Liver (tissue), 3 donors: Measurements from ENCODE around the gene ABCC1.

Source experiments
- FOXA2 ChIP-seq: IDR thresholded peaks from 2 replicates; pipeline ENCODE4 v1.6.1; 2016; ENCODE audit warnings: antibody characterized with exemption
- GABPA ChIP-seq, 2 donors: IDR thresholded peaks in 1 of 2; conservative IDR thresholded peaks in 1 of 2; 2 replicates each; pipeline ENCODE4 v1.6.1; 2016; ENCODE audit warnings: antibody characterized with exemption in 2 of 2, mild to moderate bottlenecking in 1 of 2, moderate library complexity in 1 of 2
- JUND ChIP-seq, 2 donors: IDR thresholded peaks; 2 replicates each; pipeline ENCODE4 v1.6.1; 2016; ENCODE audit warnings: antibody characterized with exemption in 2 of 2
- RAD21 ChIP-seq, 2 donors: IDR thresholded peaks; 2 replicates each; pipeline ENCODE4 v1.6.1; 2016; ENCODE audit warnings: antibody characterized with exemption in 2 of 2, mild to moderate bottlenecking in 2 of 2
- SP1 ChIP-seq: IDR thresholded peaks from 2 replicates; pipeline ENCODE4 v1.6.1; 2018; ENCODE audit warnings: antibody characterized with exemption, mild to moderate bottlenecking
- TAF1 ChIP-seq: conservative IDR thresholded peaks from 2 replicates; pipeline ENCODE4 v1.6.1; 2016; ENCODE audit warnings: antibody characterized with exemption, mild to moderate bottlenecking
- TF ChIP-seq, protein P1 (sequence below): IDR thresholded peaks from 2 replicates; pipeline ENCODE4 v1.6.1; 2016; ENCODE audit warnings: antibody characterized with exemption
- TF ChIP-seq, protein P2 (sequence below): fragments of 150-350 bp; IDR thresholded peaks from 2 replicates; pipeline ENCODE4 v1.5.1; 2017; ENCODE audit warnings: improper control_type of control experiment, low read depth, low read length; ENCODE audit not compliant: missing input control
- TF ChIP-seq, protein P3 (sequence below): IDR thresholded peaks from 2 replicates; pipeline ENCODE4 v1.6.1; 2016; ENCODE audit warnings: antibody characterized with exemption
- TF ChIP-seq, protein P4 (sequence below): IDR thresholded peaks from 2 replicates; pipeline ENCODE4 v1.6.1; 2016; ENCODE audit warnings: antibody characterized with exemption
- donor health status: healthy.
- donor health status: healthy.

DNA sequence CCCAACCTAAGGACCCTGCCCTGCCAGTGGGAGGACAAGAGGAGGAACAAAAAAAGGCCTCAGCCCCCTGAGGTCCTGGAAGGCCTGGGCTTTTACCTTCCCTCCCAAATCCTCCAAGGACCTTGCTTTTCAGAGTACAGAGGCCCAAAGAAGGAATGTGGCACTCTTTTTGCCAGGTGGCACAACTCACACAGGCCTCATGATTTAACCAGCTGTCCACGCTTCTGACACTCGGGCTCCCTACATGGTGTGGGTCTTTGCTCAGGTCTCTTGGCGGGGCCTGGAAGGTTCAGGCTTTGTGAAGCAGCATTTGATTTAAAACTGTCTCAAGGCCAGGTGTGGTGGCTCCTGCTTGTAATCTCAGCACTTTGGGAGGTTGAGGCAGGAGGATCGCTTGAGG, 153.3 kb downstream of the ABCC1 start:
- TF ChIP-seq, protein P1, sequence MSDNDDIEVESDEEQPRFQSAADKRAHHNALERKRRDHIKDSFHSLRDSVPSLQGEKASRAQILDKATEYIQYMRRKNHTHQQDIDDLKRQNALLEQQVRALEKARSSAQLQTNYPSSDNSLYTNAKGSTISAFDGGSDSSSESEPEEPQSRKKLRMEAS, result no peak
- TF ChIP-seq, protein P2, sequence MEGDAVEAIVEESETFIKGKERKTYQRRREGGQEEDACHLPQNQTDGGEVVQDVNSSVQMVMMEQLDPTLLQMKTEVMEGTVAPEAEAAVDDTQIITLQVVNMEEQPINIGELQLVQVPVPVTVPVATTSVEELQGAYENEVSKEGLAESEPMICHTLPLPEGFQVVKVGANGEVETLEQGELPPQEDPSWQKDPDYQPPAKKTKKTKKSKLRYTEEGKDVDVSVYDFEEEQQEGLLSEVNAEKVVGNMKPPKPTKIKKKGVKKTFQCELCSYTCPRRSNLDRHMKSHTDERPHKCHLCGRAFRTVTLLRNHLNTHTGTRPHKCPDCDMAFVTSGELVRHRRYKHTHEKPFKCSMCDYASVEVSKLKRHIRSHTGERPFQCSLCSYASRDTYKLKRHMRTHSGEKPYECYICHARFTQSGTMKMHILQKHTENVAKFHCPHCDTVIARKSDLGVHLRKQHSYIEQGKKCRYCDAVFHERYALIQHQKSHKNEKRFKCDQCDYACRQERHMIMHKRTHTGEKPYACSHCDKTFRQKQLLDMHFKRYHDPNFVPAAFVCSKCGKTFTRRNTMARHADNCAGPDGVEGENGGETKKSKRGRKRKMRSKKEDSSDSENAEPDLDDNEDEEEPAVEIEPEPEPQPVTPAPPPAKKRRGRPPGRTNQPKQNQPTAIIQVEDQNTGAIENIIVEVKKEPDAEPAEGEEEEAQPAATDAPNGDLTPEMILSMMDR, result no peak
- TF ChIP-seq, protein P3, sequence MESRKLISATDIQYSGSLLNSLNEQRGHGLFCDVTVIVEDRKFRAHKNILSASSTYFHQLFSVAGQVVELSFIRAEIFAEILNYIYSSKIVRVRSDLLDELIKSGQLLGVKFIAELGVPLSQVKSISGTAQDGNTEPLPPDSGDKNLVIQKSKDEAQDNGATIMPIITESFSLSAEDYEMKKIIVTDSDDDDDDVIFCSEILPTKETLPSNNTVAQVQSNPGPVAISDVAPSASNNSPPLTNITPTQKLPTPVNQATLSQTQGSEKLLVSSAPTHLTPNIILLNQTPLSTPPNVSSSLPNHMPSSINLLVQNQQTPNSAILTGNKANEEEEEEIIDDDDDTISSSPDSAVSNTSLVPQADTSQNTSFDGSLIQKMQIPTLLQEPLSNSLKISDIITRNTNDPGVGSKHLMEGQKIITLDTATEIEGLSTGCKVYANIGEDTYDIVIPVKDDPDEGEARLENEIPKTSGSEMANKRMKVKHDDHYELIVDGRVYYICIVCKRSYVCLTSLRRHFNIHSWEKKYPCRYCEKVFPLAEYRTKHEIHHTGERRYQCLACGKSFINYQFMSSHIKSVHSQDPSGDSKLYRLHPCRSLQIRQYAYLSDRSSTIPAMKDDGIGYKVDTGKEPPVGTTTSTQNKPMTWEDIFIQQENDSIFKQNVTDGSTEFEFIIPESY, result no peak
- TF ChIP-seq JUND (IDR thresholded peaks at IDR 0.05) (no peak), FOXA2 (no peak), SP1 (no peak), GABPA (IDR thresholded peaks at IDR 0.05 in 1 of 2, conservative IDR thresholded peaks at IDR 0.05 in 1 of 2) (no peak), TAF1 (no peak), RAD21 (IDR thresholded peaks at IDR 0.05) (no peak)
- TF ChIP-seq, protein P4, sequence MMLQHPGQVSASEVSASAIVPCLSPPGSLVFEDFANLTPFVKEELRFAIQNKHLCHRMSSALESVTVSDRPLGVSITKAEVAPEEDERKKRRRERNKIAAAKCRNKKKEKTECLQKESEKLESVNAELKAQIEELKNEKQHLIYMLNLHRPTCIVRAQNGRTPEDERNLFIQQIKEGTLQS, result no peak
